22Rv1 (cell line): ENCODE data around the gene DGKD.

ENCODE experiments used
- ZFX ChIP-seq: fragments of 450-650 bp; IDR thresholded peaks from 2 replicates; pipeline ENCODE4 v1.6.1; 2017; ENCODE audit warnings: antibody characterized with exemption, borderline replicate concordance
- TF ChIP-seq, protein P1 (sequence below): fragments of 450-650 bp; IDR thresholded peaks from 2 replicates; pipeline ENCODE4 v1.5.1; 2017; ENCODE audit warnings: mild to moderate bottlenecking

- TF ChIP-seq, protein P1, sequence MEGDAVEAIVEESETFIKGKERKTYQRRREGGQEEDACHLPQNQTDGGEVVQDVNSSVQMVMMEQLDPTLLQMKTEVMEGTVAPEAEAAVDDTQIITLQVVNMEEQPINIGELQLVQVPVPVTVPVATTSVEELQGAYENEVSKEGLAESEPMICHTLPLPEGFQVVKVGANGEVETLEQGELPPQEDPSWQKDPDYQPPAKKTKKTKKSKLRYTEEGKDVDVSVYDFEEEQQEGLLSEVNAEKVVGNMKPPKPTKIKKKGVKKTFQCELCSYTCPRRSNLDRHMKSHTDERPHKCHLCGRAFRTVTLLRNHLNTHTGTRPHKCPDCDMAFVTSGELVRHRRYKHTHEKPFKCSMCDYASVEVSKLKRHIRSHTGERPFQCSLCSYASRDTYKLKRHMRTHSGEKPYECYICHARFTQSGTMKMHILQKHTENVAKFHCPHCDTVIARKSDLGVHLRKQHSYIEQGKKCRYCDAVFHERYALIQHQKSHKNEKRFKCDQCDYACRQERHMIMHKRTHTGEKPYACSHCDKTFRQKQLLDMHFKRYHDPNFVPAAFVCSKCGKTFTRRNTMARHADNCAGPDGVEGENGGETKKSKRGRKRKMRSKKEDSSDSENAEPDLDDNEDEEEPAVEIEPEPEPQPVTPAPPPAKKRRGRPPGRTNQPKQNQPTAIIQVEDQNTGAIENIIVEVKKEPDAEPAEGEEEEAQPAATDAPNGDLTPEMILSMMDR: no peak
- TF ChIP-seq ZFX: no peak
Observed at GRCh38 chr2:233471291-233472035, 117.2 kb downstream of the DGKD start.
